HEK293 (cell line): ENCODE measurements around the gene LY86.

Experiments used
- CTCF ChIA-PET: fragments of 350-600 bp; formaldehyde crosslinking; extraction: SDS; loops from one replicate; lab custom pipeline; 2021; ENCODE audit warnings: antibody characterized with exemption; lab: Yijun Ruan, JAX
- POLR2A ChIA-PET: fragments of 300-600 bp; formaldehyde crosslinking; extraction: SDS; loops from one replicate; lab custom pipeline; 2020; ENCODE audit warnings: antibody characterized with exemption, inconsistent platforms; lab: Yijun Ruan, JAX
- H3K27ac ChIP-seq: fragments of 200-500 bp; sonication (Bioruptor generic); 2 replicates; pipeline ENCODE4 v1.5.1; 2014; ENCODE audit warnings: low read depth, low read length, control low read depth, inconsistent platforms; ENCODE audit errors: extremely low read depth
- H3K36me3 ChIP-seq, 2 experiments: fragments of 200-500 bp in 1 of 2; sonication (Bioruptor generic) in 1 of 2; 1 replicate in 1 of 2; 2 replicates in 1 of 2; pipeline ENCODE4 v1.5.1; 2014 to 2017; ENCODE audit warnings: inconsistent platforms in 2 of 2, low read length in 2 of 2; ENCODE audit not compliant: control insufficient read depth in 2 of 2, insufficient read depth in 1 of 2
- H3K4me1 ChIP-seq: fragments of 200-500 bp; sonication (Bioruptor generic); 2 replicates; pipeline ENCODE4 v1.5.1; 2014; ENCODE audit warnings: mild to moderate bottlenecking, low read length, inconsistent platforms; ENCODE audit not compliant: control insufficient read depth, insufficient read depth
- H3K4me3 ChIP-seq: 2 replicates; pipeline ENCODE4 v1.5.1; 2011; ENCODE audit warnings: low read depth, mild to moderate bottlenecking, control low read depth, low read length, moderate library complexity
- H3K9me3 ChIP-seq: fragments of 200-500 bp; sonication (Bioruptor generic); 2 replicates; pipeline ENCODE4 v1.5.1; 2014; ENCODE audit warnings: low read depth, low read length, inconsistent platforms; ENCODE audit not compliant: control insufficient read depth, insufficient read depth
- GLI2 ChIP-seq: fragments of 450-650 bp; formaldehyde crosslinking; IDR thresholded peaks from 2 replicates; pipeline ENCODE4; 2017; ENCODE audit warnings: missing biosample characterization, missing genetic modification characterization, low read depth, borderline replicate concordance
- HOXC10 ChIP-seq: sonication (generic); formaldehyde crosslinking; IDR thresholded peaks from 2 replicates; pipeline ENCODE4 v1.8.1; 2023; ENCODE audit warnings: mild to moderate bottlenecking, missing genetic modification reagents
- PRDM6 ChIP-seq: fragments of 450-650 bp; formaldehyde crosslinking; IDR thresholded peaks from 2 replicates; pipeline ENCODE4 v1.5.1; 2017; ENCODE audit warnings: missing biosample characterization, missing genetic modification characterization
- SP2 ChIP-seq: fragments of 450-650 bp; formaldehyde crosslinking; IDR thresholded peaks from 2 replicates; pipeline ENCODE4 v1.5.1; 2016; ENCODE audit warnings: missing biosample characterization, missing genetic modification characterization
- ZBTB20 ChIP-seq: fragments of 450-650 bp; formaldehyde crosslinking; IDR thresholded peaks from 2 replicates; pipeline ENCODE4 v1.5.1; 2016; ENCODE audit warnings: missing biosample characterization, missing genetic modification characterization
- ZBTB8A ChIP-seq: fragments of 450-650 bp; formaldehyde crosslinking; IDR thresholded peaks from 2 replicates; pipeline ENCODE4 v1.5.1; 2016; ENCODE audit warnings: missing biosample characterization, missing genetic modification characterization
- ZIC2 ChIP-seq: fragments of 450-650 bp; formaldehyde crosslinking; IDR thresholded peaks from 2 replicates; pipeline ENCODE4 v1.5.1; 2016; ENCODE audit warnings: missing biosample characterization, missing genetic modification characterization
- ZNF121 ChIP-seq: fragments of 450-650 bp; formaldehyde crosslinking; IDR thresholded peaks from 2 replicates; pipeline ENCODE4 v1.5.1; 2016; ENCODE audit warnings: missing biosample characterization, missing genetic modification characterization
- ZNF223 ChIP-seq: fragments of 450-650 bp; formaldehyde crosslinking; IDR thresholded peaks from 2 replicates; pipeline ENCODE4 v1.5.1; 2016; ENCODE audit warnings: missing biosample characterization, missing genetic modification characterization
- ZNF239 ChIP-seq: fragments of 450-650 bp; formaldehyde crosslinking; IDR thresholded peaks from 2 replicates; pipeline ENCODE4 v1.5.1; 2016; ENCODE audit warnings: missing biosample characterization, missing genetic modification characterization
- ZNF394 ChIP-seq: fragments of 450-650 bp; formaldehyde crosslinking; IDR thresholded peaks from 2 replicates; pipeline ENCODE4 v1.5.1; 2016; ENCODE audit warnings: missing biosample characterization, missing genetic modification characterization, mild to moderate bottlenecking, moderate library complexity, borderline replicate concordance
- ZNF473 ChIP-seq: fragments of 450-650 bp; formaldehyde crosslinking; IDR thresholded peaks from 2 replicates; pipeline ENCODE4 v1.5.1; 2017; ENCODE audit warnings: missing biosample characterization, missing genetic modification characterization
- ZNF529 ChIP-seq: fragments of 450-650 bp; formaldehyde crosslinking; IDR thresholded peaks from 2 replicates; pipeline ENCODE4 v1.5.1; 2017; ENCODE audit warnings: missing genetic modification characterization, missing biosample characterization; ENCODE audit not compliant: insufficient replicate concordance
- ZNF555 ChIP-seq: fragments of 450-650 bp; formaldehyde crosslinking; conservative IDR thresholded peaks from 2 replicates; pipeline ENCODE4 v1.5.1; 2017; ENCODE audit warnings: missing biosample characterization, mild to moderate bottlenecking, missing genetic modification characterization, inconsistent platforms
- ZNF623 ChIP-seq: fragments of 450-650 bp; formaldehyde crosslinking; IDR thresholded peaks from 2 replicates; pipeline ENCODE4 v1.5.1; 2016; ENCODE audit warnings: missing biosample characterization, missing genetic modification characterization
- ZNF639 ChIP-seq: fragments of 450-650 bp; formaldehyde crosslinking; IDR thresholded peaks from 2 replicates; pipeline ENCODE4 v1.5.1; 2016; ENCODE audit warnings: missing biosample characterization, missing genetic modification characterization
- ZNF664 ChIP-seq: fragments of 450-650 bp; formaldehyde crosslinking; IDR thresholded peaks from 2 replicates; pipeline ENCODE4 v1.5.1; 2016; ENCODE audit warnings: missing biosample characterization, missing genetic modification characterization
- ZNF707 ChIP-seq: fragments of 450-650 bp; formaldehyde crosslinking; IDR thresholded peaks from 2 replicates; pipeline ENCODE4 v1.5.1; 2016; ENCODE audit warnings: missing biosample characterization, missing genetic modification characterization
- TF ChIP-seq, protein P1 (sequence below): fragments of 450-650 bp; formaldehyde crosslinking; IDR thresholded peaks from 2 replicates; pipeline ENCODE4 v1.5.1; 2016; ENCODE audit warnings: missing biosample characterization, missing genetic modification characterization, low read depth
- TF ChIP-seq, protein P2 (sequence below): fragments of 450-650 bp; formaldehyde crosslinking; conservative IDR thresholded peaks from 2 replicates; pipeline ENCODE4 v1.5.1; 2016; ENCODE audit warnings: low read depth, missing biosample characterization, missing genetic modification characterization
- TF ChIP-seq, protein P3 (sequence below): fragments of 450-650 bp; formaldehyde crosslinking; IDR thresholded peaks from 2 replicates; pipeline ENCODE4 v1.5.1; 2016; ENCODE audit warnings: missing biosample characterization, missing genetic modification characterization
- TF ChIP-seq, protein P4 (sequence below): fragments of 450-650 bp; formaldehyde crosslinking; IDR thresholded peaks from 2 replicates; pipeline ENCODE4 v1.5.1; 2016; ENCODE audit warnings: missing biosample characterization, missing genetic modification characterization

LY86 gene

GRCh38 chr6:6595025-6595424 is 6.5 kb downstream of the LY86 start (continued):
- TF ChIP-seq ZNF223 (tag by site-specific recombination) (no peak), ZNF529 (tag by site-specific recombination) (no peak), HOXC10 (CRISPR knock-in tag) (no peak), ZNF707 (tag by site-specific recombination) (no peak), ZNF639 (tag by site-specific recombination) (no peak), SP2 (tag by site-specific recombination) (no peak), ZIC2 (tag by site-specific recombination) (no peak)
- TF ChIP-seq, protein P1, sequence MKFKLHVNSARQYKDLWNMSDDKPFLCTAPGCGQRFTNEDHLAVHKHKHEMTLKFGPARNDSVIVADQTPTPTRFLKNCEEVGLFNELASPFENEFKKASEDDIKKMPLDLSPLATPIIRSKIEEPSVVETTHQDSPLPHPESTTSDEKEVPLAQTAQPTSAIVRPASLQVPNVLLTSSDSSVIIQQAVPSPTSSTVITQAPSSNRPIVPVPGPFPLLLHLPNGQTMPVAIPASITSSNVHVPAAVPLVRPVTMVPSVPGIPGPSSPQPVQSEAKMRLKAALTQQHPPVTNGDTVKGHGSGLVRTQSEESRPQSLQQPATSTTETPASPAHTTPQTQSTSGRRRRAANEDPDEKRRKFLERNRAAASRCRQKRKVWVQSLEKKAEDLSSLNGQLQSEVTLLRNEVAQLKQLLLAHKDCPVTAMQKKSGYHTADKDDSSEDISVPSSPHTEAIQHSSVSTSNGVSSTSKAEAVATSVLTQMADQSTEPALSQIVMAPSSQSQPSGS: no peak
- TF ChIP-seq, protein P2, sequence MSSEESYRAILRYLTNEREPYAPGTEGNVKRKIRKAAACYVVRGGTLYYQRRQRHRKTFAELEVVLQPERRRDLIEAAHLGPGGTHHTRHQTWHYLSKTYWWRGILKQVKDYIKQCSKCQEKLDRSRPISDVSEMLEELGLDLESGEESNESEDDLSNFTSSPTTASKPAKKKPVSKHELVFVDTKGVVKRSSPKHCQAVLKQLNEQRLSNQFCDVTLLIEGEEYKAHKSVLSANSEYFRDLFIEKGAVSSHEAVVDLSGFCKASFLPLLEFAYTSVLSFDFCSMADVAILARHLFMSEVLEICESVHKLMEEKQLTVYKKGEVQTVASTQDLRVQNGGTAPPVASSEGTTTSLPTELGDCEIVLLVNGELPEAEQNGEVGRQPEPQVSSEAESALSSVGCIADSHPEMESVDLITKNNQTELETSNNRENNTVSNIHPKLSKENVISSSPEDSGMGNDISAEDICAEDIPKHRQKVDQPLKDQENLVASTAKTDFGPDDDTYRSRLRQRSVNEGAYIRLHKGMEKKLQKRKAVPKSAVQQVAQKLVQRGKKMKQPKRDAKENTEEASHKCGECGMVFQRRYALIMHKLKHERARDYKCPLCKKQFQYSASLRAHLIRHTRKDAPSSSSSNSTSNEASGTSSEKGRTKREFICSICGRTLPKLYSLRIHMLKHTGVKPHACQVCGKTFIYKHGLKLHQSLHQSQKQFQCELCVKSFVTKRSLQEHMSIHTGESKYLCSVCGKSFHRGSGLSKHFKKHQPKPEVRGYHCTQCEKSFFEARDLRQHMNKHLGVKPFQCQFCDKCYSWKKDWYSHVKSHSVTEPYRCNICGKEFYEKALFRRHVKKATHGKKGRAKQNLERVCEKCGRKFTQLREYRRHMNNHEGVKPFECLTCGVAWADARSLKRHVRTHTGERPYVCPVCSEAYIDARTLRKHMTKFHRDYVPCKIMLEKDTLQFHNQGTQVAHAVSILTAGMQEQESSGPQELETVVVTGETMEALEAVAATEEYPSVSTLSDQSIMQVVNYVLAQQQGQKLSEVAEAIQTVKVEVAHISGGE (tag by site-specific recombination): no peak

DNA sequence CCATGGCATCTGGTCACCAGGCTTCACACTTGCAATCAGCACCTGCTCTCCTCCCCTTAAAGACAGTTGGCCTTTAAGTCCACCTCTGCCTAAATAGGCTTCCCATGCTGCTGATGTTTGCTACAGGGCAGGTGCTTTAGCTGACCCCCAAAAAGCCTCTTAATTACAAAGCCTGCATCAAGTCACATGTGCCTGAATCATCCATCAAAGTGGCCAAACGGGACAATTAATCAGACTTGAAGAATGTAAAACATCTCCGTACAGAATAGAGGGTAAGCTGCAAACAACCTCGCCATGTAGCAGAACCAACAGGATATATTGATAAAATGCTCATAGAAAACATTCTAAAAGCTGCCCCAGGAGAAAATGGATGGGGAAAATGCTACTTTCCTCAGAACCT is 7.4 kb downstream of the LY86 start:
- Histone ChIP-seq H3K36me3 (no peaks in the 10 kb centered on the region), H3K27ac (no peak overlapping the region), H3K4me3 (no peak overlapping the region), H3K9me3 (no peaks in the 10 kb centered on the region), H3K4me1 (peaks cover 3% of the 10 kb centered on the region; the same call in 1 of the 2 replicates)
- ChIA-PET CTCF (interaction anchor here (1.1 kb wide), 1 partner anchor 38 kb away, joined by 3 read pairs; no protein-coding TSS in a partner anchor), POLR2A (no interaction called here)
- TF ChIP-seq ZNF473 (no peak), ZNF121 (tag by site-specific recombination) (no peak), ZNF623 (tag by site-specific recombination) (no peak), ZNF555 (tag by site-specific recombination) (no peak), ZBTB8A (tag by site-specific recombination) (no peak), PRDM6 (tag by site-specific recombination) (no peak), ZNF394 (tag by site-specific recombination) (no peak), ZBTB20 (no peak), ZNF239 (no peak), HOXC10 (CRISPR knock-in tag) (no peak), ZNF664 (tag by site-specific recombination) (no peak), GLI2 (no peak)
- TF ChIP-seq, protein P3, sequence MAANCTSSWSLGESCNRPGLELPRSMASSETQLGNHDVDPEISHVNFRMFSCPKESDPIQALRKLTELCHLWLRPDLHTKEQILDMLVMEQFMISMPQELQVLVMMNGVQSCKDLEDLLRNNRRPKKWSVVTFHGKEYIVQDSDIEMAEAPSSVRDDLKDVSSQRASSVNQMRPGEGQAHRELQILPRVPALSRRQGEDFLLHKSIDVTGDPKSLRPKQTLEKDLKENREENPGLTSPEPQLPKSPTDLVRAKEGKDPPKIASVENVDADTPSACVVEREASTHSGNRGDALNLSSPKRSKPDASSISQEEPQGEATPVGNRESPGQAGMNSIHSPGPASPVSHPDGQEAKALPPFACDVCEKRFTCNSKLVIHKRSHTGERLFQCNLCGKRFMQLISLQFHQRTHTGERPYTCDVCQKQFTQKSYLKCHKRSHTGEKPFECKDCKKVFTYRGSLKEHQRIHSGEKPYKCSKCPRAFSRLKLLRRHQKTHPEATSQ: no peak
- TF ChIP-seq, protein P1: no peak
- TF ChIP-seq, protein P4, sequence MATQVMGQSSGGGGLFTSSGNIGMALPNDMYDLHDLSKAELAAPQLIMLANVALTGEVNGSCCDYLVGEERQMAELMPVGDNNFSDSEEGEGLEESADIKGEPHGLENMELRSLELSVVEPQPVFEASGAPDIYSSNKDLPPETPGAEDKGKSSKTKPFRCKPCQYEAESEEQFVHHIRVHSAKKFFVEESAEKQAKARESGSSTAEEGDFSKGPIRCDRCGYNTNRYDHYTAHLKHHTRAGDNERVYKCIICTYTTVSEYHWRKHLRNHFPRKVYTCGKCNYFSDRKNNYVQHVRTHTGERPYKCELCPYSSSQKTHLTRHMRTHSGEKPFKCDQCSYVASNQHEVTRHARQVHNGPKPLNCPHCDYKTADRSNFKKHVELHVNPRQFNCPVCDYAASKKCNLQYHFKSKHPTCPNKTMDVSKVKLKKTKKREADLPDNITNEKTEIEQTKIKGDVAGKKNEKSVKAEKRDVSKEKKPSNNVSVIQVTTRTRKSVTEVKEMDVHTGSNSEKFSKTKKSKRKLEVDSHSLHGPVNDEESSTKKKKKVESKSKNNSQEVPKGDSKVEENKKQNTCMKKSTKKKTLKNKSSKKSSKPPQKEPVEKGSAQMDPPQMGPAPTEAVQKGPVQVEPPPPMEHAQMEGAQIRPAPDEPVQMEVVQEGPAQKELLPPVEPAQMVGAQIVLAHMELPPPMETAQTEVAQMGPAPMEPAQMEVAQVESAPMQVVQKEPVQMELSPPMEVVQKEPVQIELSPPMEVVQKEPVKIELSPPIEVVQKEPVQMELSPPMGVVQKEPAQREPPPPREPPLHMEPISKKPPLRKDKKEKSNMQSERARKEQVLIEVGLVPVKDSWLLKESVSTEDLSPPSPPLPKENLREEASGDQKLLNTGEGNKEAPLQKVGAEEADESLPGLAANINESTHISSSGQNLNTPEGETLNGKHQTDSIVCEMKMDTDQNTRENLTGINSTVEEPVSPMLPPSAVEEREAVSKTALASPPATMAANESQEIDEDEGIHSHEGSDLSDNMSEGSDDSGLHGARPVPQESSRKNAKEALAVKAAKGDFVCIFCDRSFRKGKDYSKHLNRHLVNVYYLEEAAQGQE (tag by site-specific recombination): no peak
